ENCODE results near the gene PPP1R12A. TPM values are rescaled to one million over a fixed set of nuclear protein-coding genes. Genes with fewer than 3 reads are reported as not detected.

PPP1R12A gene
- total and polyA plus RNA-seq, 9 donors, result 28.9 to 104 (median 75.3) TPM

- no peak for TF ChIP-seq EP300 (IDR thresholded peaks at IDR 0.05)
- TF ChIP-seq POLR2A (IDR thresholded peaks at IDR 0.05), result no peak
- no peak for TF ChIP-seq CTCF (IDR thresholded peaks at IDR 0.05)
- peaks cover 10% of the 10 kb centered on the region for H3K4me1 ChIP-seq (ENCODE audit: insufficient read depth)
- H3K4me3 ChIP-seq, result no peak overlapping the region
- intact Hi-C loops (cut with DNase I), result no loop called here
- H3K27ac ChIP-seq, result no peak overlapping the region
- no peak for DNase-seq
- 93 to 97% (median 94%) methylated on average over 3 of the region's 3 CpGs for WGBS, 3 donors
- no peaks in the 10 kb centered on the region for H3K27me3 ChIP-seq
- no peaks in the 10 kb centered on the region for H3K9me3 ChIP-seq
- no peaks in the 10 kb centered on the region for H3K36me3 ChIP-seq
Measured at GRCh38 chr12:79843978-79844377, 90.9 kb downstream of the PPP1R12A start.

- Histone ChIP-seq H3K36me3 (no peaks in the 10 kb centered on the region), H3K27me3 (no peaks in the 10 kb centered on the region), H3K9me3 (no peaks in the 10 kb centered on the region), H3K4me1 (ENCODE audit: insufficient read depth) (peaks cover 8% of the 10 kb centered on the region), H3K4me3 (no peak overlapping the region), H3K27ac (no peak overlapping the region)
- intact Hi-C loops (cut with DNase I), result no loop called here
- no peak for TF ChIP-seq EP300 (IDR thresholded peaks at IDR 0.05)
- no peak for TF ChIP-seq CTCF (IDR thresholded peaks at IDR 0.05)
- TF ChIP-seq POLR2A (IDR thresholded peaks at IDR 0.05), result no peak
- 69 to 75% (median 74%) methylated on average over 2 of the region's 2 CpGs for WGBS, 3 donors
- DNase-seq, result no peak
Measured at GRCh38 chr12:79842630-79843029, 92.3 kb downstream of the PPP1R12A start.

DNA sequence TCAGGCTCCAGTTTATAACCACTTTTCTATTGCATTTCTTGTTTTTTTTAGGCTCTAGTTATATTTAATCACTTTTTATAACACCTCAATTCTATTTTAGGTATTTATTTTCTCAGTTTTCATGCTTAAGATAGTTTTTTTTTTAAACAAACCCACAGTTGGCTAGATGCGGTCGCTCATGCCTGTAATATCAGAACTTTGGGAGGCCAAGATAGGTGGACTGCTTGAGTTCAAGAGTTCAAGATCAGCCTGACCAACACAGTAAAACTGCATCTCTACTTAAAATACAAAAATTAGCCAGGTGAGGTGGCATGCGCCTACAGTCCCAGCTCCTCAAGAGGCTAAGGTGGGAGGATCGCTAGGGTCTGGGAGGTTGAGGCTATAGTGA is 93.0 kb downstream of the PPP1R12A start:
- no peak for DNase-seq
- TF ChIP-seq CTCF (IDR thresholded peaks at IDR 0.05), result no peak
- no peak for TF ChIP-seq EP300 (IDR thresholded peaks at IDR 0.05)
- no peak for TF ChIP-seq POLR2A (IDR thresholded peaks at IDR 0.05)
- 37 to 86% (median 42%) methylated on average over 4 of the region's 4 CpGs for WGBS, 3 donors
- intact Hi-C loops (cut with DNase I), result no loop called here
- Histone ChIP-seq H3K36me3 (no peaks in the 10 kb centered on the region), H3K4me3 (no peak overlapping the region), H3K4me1 (ENCODE audit: insufficient read depth) (peaks cover 8% of the 10 kb centered on the region), H3K27ac (no peak overlapping the region), H3K27me3 (no peaks in the 10 kb centered on the region), H3K9me3 (no peaks in the 10 kb centered on the region)

GRCh38 chr12:79841248-79841877 is 93.5 kb downstream of the PPP1R12A start:
- intact Hi-C loops (cut with DNase I), result no loop called here
- no peaks in the 10 kb centered on the region for H3K27me3 ChIP-seq
- H3K4me3 ChIP-seq, result no peak overlapping the region
- DNase-seq, result no peak
- 71 to 94% (median 76%) methylated on average over 4 of the region's 4 CpGs for WGBS, 3 donors
- no peaks in the 10 kb centered on the region for H3K36me3 ChIP-seq
- H3K27ac ChIP-seq, result no peak overlapping the region
- no peaks in the 10 kb centered on the region for H3K9me3 ChIP-seq
- H3K4me1 ChIP-seq (ENCODE audit: insufficient read depth), result peaks cover 8% of the 10 kb centered on the region
- TF ChIP-seq POLR2A (IDR thresholded peaks at IDR 0.05) (no peak), CTCF (IDR thresholded peaks at IDR 0.05) (no peak), EP300 (IDR thresholded peaks at IDR 0.05) (no peak)
